ENCODE results near the gene TEAD4. TPM values are rescaled to one million over a fixed set of nuclear protein-coding genes. Genes with fewer than 3 reads are reported as not detected.

Gene TEAD4
- total and polyA plus RNA-seq, 8 donors, result 17.4 to 43.8 (median 29.5) TPM

- H3K9me3 ChIP-seq, result no peaks in the 10 kb centered on the region
- TF ChIP-seq, protein P1, sequence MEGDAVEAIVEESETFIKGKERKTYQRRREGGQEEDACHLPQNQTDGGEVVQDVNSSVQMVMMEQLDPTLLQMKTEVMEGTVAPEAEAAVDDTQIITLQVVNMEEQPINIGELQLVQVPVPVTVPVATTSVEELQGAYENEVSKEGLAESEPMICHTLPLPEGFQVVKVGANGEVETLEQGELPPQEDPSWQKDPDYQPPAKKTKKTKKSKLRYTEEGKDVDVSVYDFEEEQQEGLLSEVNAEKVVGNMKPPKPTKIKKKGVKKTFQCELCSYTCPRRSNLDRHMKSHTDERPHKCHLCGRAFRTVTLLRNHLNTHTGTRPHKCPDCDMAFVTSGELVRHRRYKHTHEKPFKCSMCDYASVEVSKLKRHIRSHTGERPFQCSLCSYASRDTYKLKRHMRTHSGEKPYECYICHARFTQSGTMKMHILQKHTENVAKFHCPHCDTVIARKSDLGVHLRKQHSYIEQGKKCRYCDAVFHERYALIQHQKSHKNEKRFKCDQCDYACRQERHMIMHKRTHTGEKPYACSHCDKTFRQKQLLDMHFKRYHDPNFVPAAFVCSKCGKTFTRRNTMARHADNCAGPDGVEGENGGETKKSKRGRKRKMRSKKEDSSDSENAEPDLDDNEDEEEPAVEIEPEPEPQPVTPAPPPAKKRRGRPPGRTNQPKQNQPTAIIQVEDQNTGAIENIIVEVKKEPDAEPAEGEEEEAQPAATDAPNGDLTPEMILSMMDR (IDR thresholded peaks at IDR 0.05), result no peak
- ATAC-seq (no peak), FAIRE-seq (no peak), DNase-seq (no peak)
- no peak overlapping the region for H3K4me3 ChIP-seq
- WGBS, 2 donors, result 66 to 70% methylated on average over 7 of the region's 7 CpGs
- intact Hi-C loops (cut with DNase I), result no loop called here
- H3K36me3 ChIP-seq, result no peaks in the 10 kb centered on the region
- no peaks in the 10 kb centered on the region for H3K27me3 ChIP-seq
- no peak overlapping the region for H3K27ac ChIP-seq
- peaks cover 0 to 7% (median 0%) of the 10 kb centered on the region in 3 donors for H3K4me1 ChIP-seq
Observed at GRCh38 chr12:3045989-3046388, 86.8 kb downstream of the TEAD4 start.

DNA sequence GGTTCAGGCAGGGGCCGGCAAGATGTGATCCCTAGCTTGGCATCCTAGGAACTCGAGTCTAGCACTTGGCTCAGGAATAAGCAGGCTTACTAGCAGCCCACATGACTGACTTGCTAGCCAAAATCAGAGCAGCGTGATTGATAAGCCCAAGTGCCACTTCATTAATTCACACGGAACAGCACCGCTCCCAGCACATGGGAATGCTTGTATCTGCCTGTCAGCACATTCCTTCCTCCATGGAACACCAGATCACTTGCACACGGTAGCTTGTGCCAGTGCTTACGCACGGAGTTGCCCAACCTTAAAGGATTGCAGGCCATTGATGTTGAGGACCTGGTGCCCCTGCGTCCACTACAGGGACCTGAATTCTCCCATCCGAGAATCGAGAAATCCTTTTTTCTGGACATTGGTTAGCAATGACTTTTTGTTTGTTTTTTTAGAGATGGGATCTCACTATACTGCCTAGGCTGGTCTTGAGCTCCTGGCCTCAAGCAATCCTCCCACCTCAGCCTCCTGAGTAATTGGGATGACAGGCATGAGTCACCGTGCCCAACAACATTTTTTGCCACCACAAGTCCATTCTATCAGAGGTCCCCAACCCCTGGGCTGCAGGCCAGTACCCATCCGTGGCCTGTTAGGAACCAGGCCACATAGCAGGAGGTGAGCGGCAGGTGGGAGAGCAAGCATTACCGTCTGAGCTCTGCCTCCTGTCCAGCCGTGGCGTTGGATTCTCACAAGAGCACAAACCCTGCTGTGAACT is 87.4 kb downstream of the TEAD4 start:
- H3K36me3 ChIP-seq, result no peaks in the 10 kb centered on the region
- peaks cover 0 to 4% (median 0%) of the 10 kb centered on the region in 3 donors for H3K4me1 ChIP-seq
- no peak for ATAC-seq
- intact Hi-C loops (cut with DNase I), result no loop called here
- H3K9me3 ChIP-seq, result no peaks in the 10 kb centered on the region
- TF ChIP-seq, protein P1 (IDR thresholded peaks at IDR 0.05), result no peak
- no peaks in the 10 kb centered on the region for H3K27me3 ChIP-seq
- WGBS, 2 donors, result 79 to 84% methylated on average over 17 of the region's 17 CpGs
- H3K4me3 ChIP-seq, result no peak overlapping the region
- FAIRE-seq, result no peak
- no peak for DNase-seq
- H3K27ac ChIP-seq, result no peak overlapping the region

- WGBS, 2 donors, result 62 to 65% methylated on average over 8 of the region's 8 CpGs
- no peaks in the 10 kb centered on the region for H3K36me3 ChIP-seq
- no peaks in the 10 kb centered on the region for H3K4me1 ChIP-seq
- no peaks in the 10 kb centered on the region for H3K9me3 ChIP-seq
- TF ChIP-seq, protein P1 (IDR thresholded peaks at IDR 0.05), result no peak
- H3K27me3 ChIP-seq, result no peaks in the 10 kb centered on the region
- intact Hi-C loops (cut with DNase I), result no loop called here
- no peak overlapping the region for H3K27ac ChIP-seq
- no peak for DNase-seq
- FAIRE-seq, result no peak
- H3K4me3 ChIP-seq, result no peak overlapping the region
- no peak for ATAC-seq
Observed at GRCh38 chr12:3047961-3048360, 88.8 kb downstream of the TEAD4 start.

DNA sequence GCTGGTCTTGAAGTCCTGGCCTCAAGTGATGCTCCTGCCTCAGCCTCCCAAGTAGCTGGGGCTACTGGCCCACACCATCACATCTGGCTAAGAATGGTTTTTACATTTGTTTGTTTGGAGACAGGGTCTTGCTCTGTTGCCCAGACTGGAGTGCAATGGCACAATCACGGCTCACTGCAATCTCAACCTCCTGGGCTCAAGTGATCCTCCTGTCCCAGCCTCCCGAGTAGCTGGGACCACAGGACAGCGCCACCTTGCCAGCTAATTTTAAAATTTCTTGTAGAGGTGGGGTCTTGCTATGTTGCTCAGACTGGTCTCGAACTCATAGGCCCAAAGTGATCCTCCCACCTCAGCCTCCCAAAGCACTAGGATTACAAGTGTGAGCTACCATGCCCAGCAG is 89.3 kb downstream of the TEAD4 start:
- no peak overlapping the region for H3K27ac ChIP-seq
- 96 to 100% methylated on average over 4 of the region's 4 CpGs for WGBS, 2 donors
- no peak overlapping the region for H3K4me3 ChIP-seq
- intact Hi-C loops (cut with DNase I), result no loop called here
- no peaks in the 10 kb centered on the region for H3K4me1 ChIP-seq
- no peak for DNase-seq
- TF ChIP-seq, protein P1 (IDR thresholded peaks at IDR 0.05), result no peak
- H3K9me3 ChIP-seq, result no peaks in the 10 kb centered on the region
- FAIRE-seq, result no peak
- H3K36me3 ChIP-seq, result no peaks in the 10 kb centered on the region
- ATAC-seq, result no peak
- no peaks in the 10 kb centered on the region for H3K27me3 ChIP-seq

GRCh38 chr12:3049176-3049575 is 90.0 kb downstream of the TEAD4 start:
- no peaks in the 10 kb centered on the region for H3K27me3 ChIP-seq
- ATAC-seq (peak; percentile 16 to 50 (median 34)), FAIRE-seq (no peak), DNase-seq (no peak)
- no peaks in the 10 kb centered on the region for H3K4me1 ChIP-seq
- 60 to 65% methylated on average over 9 of the region's 9 CpGs for WGBS, 2 donors
- intact Hi-C loops (cut with DNase I), result no loop called here
- no peaks in the 10 kb centered on the region for H3K9me3 ChIP-seq
- TF ChIP-seq, protein P1 (IDR thresholded peaks at IDR 0.05), result no peak
- H3K36me3 ChIP-seq, result no peaks in the 10 kb centered on the region
- H3K4me3 ChIP-seq, result no peak overlapping the region
- H3K27ac ChIP-seq, result no peak overlapping the region
